Measurements from ENCODE around the gene RPIA. TPM values are rescaled to one million over a fixed set of nuclear protein-coding genes. Genes with fewer than 3 reads are reported as not detected.

RPIA gene
- total and polyA plus RNA-seq, 9 of the 15 experiments (the other 6 are each of a cell fraction or from before 2014, with no cell fraction given) = 7.8 to 41.2 (median 25.8) TPM

GRCh38 chr2:88691339-88692183, at the start of gene RPIA (continued):
- TF ChIP-seq KAT7 (CRISPR knock-in tag; IDR thresholded peaks at IDR 0.05; ENCODE audit: borderline replicate concordance) = no peak
- no peak for TF ChIP-seq PRMT5 (CRISPR knock-in tag; IDR thresholded peaks at IDR 0.05)
- TF ChIP-seq ZNF512 (tag; IDR thresholded peaks at IDR 0.05) = no peak
- 0 out of 2 replicates have a peak, but pooled peaks have one; percentile 7 for TF ChIP-seq CBFA2T2 (conservative IDR thresholded peaks at IDR 0.05)
- TF ChIP-seq RNF219 (CRISPR knock-in tag; IDR thresholded peaks at IDR 0.05) = no peak
- no peak for TF ChIP-seq ZNF589 (CRISPR knock-in tag; IDR thresholded peaks at IDR 0.05; ENCODE audit: low read depth)
- TF ChIP-seq SUPT5H (IDR thresholded peaks at IDR 0.05) = peak; percentile 69
- no peak for TF ChIP-seq SRSF3 (IDR thresholded peaks at IDR 0.05; ENCODE audit: insufficient read depth, low read length)
- TF ChIP-seq ZBTB34 (CRISPR knock-in tag; IDR thresholded peaks at IDR 0.05) = no peak
- TF ChIP-seq SMC3 (conservative IDR thresholded peaks at IDR 0.05; ENCODE audit: insufficient read depth, low read depth, low read length) = 0 out of 2 replicates have a peak, but pooled peaks have one; percentile 19
- TF ChIP-seq FOXP1 (CRISPR knock-in tag; IDR thresholded peaks at IDR 0.05) = peak; percentile 59; the same call in 1 of the 2 replicates
